Endothelial cell of hepatic sinusoid (primary cell): Measurements from ENCODE around the gene COX6A2.

Source experiments
- in situ Hi-C: cut with HindIII; loops from 2 replicates; pipeline ENCODE4 v1.10.0; 2017; ENCODE audit warnings: low sequenced_read_pairs

The COX6A2 gene

GRCh38 chr16:31413943-31414342 is 14.2 kb downstream of the COX6A2 start:
- in situ Hi-C loops, result no loop called here

GRCh38 chr16:31413381-31413780 is 14.8 kb downstream of the COX6A2 start:
- in situ Hi-C loops, result no loop called here

GRCh38 chr16:31412750-31413149 is 15.4 kb downstream of the COX6A2 start:
- in situ Hi-C loops, result no loop called here

GRCh38 chr16:31411024-31411844 is 16.9 kb downstream of the COX6A2 start:
- in situ Hi-C loops, result no loop called here

GRCh38 chr16:31410082-31410481 is 18.1 kb downstream of the COX6A2 start:
- in situ Hi-C loops, result no loop called here

- in situ Hi-C loops, result no loop called here
Measured at GRCh38 chr16:31409433-31409832, 18.7 kb downstream of the COX6A2 start.

GRCh38 chr16:31407406-31407805 is 20.8 kb downstream of the COX6A2 start:
- in situ Hi-C loops, result no loop called here

- in situ Hi-C loops, result no loop called here
Measured at GRCh38 chr16:31404353-31405064, 23.7 kb downstream of the COX6A2 start.

- in situ Hi-C loops, result no loop called here
Measured at GRCh38 chr16:31403590-31404352, 24.4 kb downstream of the COX6A2 start.

GRCh38 chr16:31402687-31403086 is 25.5 kb downstream of the COX6A2 start:
- in situ Hi-C loops, result no loop called here

GRCh38 chr16:31401436-31401835 is 26.7 kb downstream of the COX6A2 start:
- in situ Hi-C loops, result no loop called here

- in situ Hi-C loops, result no loop called here
Measured at GRCh38 chr16:31400191-31400590, 28.0 kb downstream of the COX6A2 start.

- in situ Hi-C loops, result loop anchor here (25.0 kb wide), 1 partner anchor 185 kb away; the partner anchor contains the start of genes PYCARD, PYDC1 and TRIM72
Measured at GRCh38 chr16:31397701-31398100, 30.5 kb downstream of the COX6A2 start.

GRCh38 chr16:31397096-31397660 is 31.0 kb downstream of the COX6A2 start:
- in situ Hi-C loops, result loop anchor here (25.0 kb wide), 1 partner anchor 185 kb away; the partner anchor contains the start of genes PYCARD, PYDC1 and TRIM72

- in situ Hi-C loops, result loop anchor here (25.0 kb wide), 1 partner anchor 183 kb away; the partner anchor contains the start of genes PYCARD, PYDC1 and TRIM72
Measured at GRCh38 chr16:31395647-31396046, 32.5 kb downstream of the COX6A2 start.

GRCh38 chr16:31393056-31393455 is 35.1 kb downstream of the COX6A2 start, which contains the start of gene ITGAD:
TSS of gene ITGAD (plus strand) at chr16:31393335. CDS start at chr16:31393361, 26 bp downstream.
- in situ Hi-C loops, result loop anchor here (25.0 kb wide), 1 partner anchor 181 kb away; the partner anchor contains the start of genes PYCARD, PYDC1 and TRIM72

- in situ Hi-C loops, result loop anchor here (25.0 kb wide), 1 partner anchor 178 kb away; the partner anchor contains the start of genes PYCARD, PYDC1 and TRIM72
Measured at GRCh38 chr16:31390504-31391041, 37.6 kb downstream of the COX6A2 start.

- in situ Hi-C loops, result loop anchor here (25.0 kb wide), 1 partner anchor 176 kb away; the partner anchor contains the start of genes PYCARD, PYDC1 and TRIM72
Measured at GRCh38 chr16:31388535-31388934, 39.6 kb downstream of the COX6A2 start.

- in situ Hi-C loops, result loop anchor here (25.0 kb wide), 1 partner anchor 174 kb away; the partner anchor contains the start of genes PYCARD, PYDC1 and TRIM72
Measured at GRCh38 chr16:31386157-31386984, 41.8 kb downstream of the COX6A2 start.
